DMS153 treated with DMSO at 0.1 percent for 48 hours (cell line): ENCODE measurements around the gene FRMD3.

Experiments
- DNase-seq: peaks from one replicate; lab custom pipeline; 2025; ENCODE audit not compliant: unreplicated experiment; lab: John Stamatoyannopoulos, UW

The FRMD3 gene

GRCh38 chr9:83342731-83343130 is 195.5 kb downstream of the FRMD3 start:
- no peak for DNase-seq

DNA sequence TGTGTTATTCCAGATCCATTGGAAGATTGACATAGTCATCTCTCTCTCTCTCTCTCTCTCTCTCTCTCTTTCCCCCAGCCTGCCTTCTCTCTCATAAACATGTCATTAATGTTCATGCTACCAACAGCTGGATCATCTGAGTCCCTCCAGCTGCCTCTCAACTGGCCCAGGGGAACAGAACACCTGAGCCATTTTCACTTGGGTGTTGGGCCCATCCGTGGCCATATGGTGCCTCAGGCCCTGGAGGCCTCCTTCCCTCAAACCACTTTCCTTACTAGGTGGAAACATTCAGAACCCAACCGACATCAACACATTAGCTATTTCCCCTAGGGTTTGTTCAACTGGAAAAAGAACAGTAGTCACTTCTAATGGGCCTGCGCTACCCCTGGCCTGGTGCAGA is 196.2 kb downstream of the FRMD3 start:
- DNase-seq = no peak

DNA sequence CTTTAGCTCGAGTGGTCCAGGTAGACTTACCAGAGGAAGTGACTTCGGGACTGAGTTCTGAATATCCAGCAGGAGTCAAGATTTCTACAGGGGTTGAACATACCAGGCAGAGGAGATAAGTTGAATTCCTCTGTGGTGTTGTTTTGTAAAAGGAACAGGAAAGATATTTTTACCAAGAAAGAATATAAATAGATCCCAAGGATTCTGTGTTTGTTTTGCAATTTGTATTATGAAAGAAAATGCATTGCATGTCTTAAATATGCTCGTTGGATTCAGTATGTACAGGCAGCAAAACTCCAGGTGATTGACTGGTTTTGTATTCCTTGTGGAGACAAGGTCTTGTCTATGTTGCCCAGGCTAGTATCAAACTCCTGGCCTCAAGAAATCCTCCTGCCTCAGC is 197.8 kb downstream of the FRMD3 start:
- no peak for DNase-seq

DNA sequence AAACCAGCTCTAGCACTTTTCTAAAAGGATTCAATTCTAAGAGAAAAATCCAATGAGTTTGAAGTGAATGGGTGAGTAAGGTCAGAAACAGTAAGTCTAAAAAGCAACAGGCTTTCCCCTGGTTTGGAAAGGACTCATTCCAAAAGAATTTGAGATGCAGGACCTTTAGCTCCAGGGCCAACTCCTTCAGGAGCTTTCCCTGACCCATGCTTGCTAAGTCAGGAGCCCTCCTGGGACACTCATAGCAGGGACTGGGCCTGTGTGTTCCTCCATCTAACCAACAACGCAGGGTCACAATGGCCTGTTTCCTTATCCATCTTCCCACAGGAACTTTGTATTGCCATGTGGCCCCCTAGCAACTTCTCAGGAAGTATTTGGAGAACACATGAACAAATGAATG is 198.8 kb downstream of the FRMD3 start:
- DNase-seq = no peak

- no peak for DNase-seq
Measured at GRCh38 chr9:83336706-83337105, 201.5 kb downstream of the FRMD3 start.

DNA sequence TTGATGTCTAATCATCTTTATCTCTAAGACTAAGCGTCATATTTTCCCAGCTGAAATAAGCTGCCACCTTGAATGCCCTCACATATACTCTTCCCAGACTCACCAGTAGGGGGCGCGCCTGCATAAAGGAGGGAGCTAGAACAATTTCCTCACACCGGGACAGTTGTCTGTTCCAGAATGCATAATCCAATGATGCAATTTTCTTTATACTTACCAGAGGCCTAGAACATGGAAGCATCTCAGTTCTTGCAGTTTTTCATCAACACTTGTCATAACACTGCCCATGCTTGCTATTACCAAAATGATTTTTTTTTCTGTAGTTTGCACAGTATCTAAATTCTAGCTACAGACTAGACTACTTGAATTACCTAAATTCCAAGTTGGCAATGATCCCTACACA is 203.9 kb downstream of the FRMD3 start:
- peak; percentile 76 for DNase-seq

GRCh38 chr9:83330207-83331196 is 207.7 kb downstream of the FRMD3 start:
- no peak for DNase-seq

DNA sequence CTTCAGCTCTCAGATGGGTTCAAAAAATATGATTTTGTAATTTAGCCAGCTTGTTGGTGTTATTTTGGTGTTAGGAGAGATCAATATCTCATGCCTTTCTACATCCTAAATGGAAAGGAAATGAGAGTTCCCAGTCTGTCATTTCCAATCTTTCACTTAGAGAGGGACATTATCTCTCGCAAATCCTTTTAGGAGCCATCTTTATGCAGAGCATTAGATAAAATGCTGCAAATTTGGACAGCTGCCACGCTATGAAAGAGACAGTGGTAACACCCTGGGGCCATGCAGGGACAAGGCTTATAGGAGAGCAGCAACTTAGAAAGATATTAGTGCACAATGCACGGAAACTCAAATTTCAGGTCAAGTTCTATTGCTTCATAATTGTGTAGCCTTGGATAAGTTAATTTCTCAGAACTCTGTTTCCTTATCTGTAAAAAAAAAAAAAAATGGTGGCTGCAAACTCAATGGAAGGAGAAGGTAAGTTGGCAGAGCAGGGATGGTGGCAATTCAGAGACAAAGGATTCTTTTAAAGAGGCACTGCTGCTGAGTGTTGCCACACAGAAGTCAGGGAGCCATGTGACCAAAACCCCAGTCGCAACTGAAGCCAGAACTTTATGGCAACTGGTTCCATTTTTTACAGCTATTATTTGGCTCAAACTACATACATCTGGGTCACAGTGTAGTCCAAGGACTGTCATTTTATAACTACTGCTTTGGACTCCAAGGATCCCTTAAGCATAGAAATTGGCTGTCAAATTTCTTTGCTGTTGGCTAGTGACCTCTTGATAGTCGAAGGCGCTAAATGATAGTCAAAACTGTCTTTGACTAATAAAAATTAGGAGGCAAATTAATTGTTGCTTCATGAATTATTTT is 210.2 kb downstream of the FRMD3 start:
- DNase-seq = no peak

- no peak for DNase-seq
Measured at GRCh38 chr9:83327323-83327722, 210.9 kb downstream of the FRMD3 start.

GRCh38 chr9:83323148-83323547 is 215.1 kb downstream of the FRMD3 start:
- DNase-seq = no peak

- DNase-seq = no peak
Measured at GRCh38 chr9:83322438-83322837, 215.8 kb downstream of the FRMD3 start.

- DNase-seq = no peak
Measured at GRCh38 chr9:83317244-83317643, 221.0 kb downstream of the FRMD3 start.

GRCh38 chr9:83315649-83316048 is 222.6 kb downstream of the FRMD3 start:
- DNase-seq = no peak

- no peak for DNase-seq
Measured at GRCh38 chr9:83313781-83314180, 224.4 kb downstream of the FRMD3 start.

GRCh38 chr9:83312537-83312936 is 225.7 kb downstream of the FRMD3 start:
- DNase-seq = no peak

DNA sequence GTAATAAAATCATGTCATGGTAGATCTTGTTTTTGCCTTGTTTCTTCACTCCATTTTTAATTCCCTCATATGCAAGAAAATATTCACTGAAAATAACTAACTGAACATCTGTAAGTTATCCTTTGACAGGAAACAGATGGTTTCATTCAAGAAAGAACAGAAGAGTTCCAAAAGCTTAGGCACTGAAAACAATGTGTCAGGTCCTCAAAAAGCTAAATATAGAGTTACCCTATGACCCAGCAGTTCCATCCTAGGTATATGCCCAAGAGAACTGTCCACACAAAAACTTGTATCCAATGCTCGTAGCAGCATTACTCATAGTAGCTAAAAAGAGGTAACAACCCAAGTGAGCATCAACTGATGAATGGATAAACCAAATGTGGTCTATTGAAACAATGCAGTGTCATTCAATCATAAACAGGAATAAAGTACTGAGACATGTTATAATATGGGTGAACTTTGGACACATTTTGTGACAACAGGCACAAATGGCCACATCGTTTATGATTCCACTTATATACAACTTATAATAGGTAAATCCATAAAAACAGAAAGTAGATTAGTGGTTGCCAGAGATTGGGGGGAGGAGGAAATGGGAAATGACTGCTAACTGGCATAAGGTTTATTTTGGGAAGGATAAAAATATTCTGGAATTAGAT is 231.0 kb downstream of the FRMD3 start:
- DNase-seq = no peak

DNA sequence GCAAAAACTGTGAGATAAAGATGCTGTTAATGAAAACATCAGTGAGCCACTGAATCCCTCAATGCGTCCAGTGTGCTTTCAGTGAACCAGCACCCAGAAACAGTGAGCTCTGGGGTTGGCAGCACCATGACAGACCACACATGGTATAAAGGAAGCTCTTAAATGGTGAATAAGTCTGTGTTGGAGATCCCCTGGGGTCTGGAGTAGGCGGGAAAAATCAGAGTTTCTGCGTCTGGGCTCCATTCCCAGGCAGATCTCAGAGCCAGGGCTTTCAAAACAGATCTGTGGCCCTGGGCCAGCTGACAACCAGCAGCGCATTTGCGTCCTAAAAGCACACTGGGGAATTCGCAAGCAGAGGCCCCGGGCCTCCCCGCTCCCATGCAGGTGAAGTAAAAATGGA is 233.5 kb downstream of the FRMD3 start:
- DNase-seq = peak; percentile 9

- DNase-seq = no peak
Measured at GRCh38 chr9:83299571-83299970, 238.6 kb downstream of the FRMD3 start.

DNA sequence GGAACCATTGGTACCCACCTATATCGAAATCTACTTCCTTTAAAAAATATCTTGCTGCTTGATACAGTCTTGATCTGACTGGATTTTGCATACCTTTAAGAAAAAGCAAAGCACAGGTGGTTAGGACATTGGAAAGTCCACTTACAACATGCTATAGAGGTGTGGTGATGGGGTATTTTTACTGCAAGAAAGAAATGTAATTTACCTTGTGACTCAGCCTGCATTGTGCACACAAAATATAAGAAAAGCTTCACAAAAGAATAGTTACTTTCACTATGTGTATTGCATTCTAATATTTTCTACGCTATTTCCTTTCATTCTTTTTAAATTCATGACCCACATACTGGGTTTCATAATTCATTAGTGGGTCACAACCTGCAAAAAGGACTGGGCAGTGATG is 239.1 kb downstream of the FRMD3 start:
- no peak for DNase-seq

GRCh38 chr9:83296123-83296522 is 242.1 kb downstream of the FRMD3 start:
- DNase-seq = no peak

- DNase-seq = no peak
Measured at GRCh38 chr9:83294816-83295215, 243.4 kb downstream of the FRMD3 start.
